GM03348 (cell line): Measurements from ENCODE around the gene JOSD2.

ENCODE experiments used
- DNase-seq: peaks from one replicate; pipeline ENCODE4 v3.0.0; 2012; ENCODE audit warnings: low spot score

JOSD2 gene

DNA sequence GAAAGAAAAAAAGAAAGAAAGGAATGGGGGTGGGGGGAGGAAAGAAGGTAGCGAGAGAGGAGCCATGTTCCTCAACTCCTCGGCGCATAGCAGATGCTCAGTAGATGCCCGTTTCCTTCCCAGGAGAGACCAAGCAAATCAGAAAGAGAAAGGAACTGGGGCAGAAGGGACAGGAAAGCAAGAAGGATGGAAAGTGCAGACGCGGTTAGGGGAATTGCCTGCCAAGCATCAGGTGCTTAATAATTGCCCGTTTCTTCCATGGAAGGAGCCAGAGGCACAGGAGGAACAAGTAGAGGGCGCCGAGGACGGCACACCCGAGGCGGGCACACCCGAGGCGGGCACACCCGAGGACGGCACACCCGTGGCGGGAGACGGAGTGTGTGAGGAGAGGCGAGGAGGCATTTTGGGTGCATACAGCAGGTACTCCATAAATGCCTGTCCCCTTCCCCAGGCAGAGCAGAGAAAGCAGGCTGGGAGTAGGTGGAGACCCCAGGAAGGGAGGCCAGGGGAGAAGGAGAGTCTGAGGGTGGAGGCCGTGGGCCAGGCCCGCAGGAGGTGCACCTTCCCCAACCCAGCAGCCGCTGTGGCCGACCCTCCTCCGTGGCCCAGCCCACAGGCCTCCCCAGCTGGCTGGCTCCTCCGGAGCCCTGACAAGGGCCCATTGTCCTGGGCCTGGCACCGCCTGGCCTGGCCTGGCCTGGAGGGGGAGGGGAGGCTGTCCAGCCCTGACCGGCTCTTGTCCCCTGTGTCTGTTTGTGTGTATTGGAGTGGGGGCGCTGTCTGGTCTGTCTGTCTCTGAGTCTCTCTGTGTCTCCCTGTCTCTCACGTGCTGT, 14.6 kb downstream of the JOSD2 start:
- DNase-seq = no peak

DNA sequence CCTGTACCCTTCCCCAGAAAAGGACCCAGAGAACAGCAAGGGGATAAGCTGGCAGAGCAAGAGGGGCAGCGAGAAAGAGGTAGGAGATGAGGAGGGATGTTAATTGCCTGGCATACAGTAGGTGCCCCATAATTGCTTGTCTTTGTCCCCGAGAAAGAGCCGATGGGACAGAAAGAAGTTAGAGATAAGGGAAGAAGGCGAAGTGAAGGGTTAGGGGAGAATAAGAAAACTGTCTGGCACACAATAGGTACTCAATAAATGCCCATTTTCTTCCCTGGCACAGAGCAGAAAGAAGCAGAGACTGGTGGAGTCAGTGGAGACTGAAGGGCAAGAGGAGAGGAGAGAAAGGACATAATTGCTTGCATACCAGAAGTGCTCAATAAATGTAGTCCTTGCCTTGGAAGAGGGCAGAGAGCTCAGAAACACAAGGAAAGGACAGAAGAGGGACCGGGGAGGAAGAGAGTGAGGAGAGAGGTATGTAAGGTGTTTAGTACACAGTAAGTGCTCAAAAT, 15.9 kb downstream of the JOSD2 start:
- DNase-seq = no peak

DNA sequence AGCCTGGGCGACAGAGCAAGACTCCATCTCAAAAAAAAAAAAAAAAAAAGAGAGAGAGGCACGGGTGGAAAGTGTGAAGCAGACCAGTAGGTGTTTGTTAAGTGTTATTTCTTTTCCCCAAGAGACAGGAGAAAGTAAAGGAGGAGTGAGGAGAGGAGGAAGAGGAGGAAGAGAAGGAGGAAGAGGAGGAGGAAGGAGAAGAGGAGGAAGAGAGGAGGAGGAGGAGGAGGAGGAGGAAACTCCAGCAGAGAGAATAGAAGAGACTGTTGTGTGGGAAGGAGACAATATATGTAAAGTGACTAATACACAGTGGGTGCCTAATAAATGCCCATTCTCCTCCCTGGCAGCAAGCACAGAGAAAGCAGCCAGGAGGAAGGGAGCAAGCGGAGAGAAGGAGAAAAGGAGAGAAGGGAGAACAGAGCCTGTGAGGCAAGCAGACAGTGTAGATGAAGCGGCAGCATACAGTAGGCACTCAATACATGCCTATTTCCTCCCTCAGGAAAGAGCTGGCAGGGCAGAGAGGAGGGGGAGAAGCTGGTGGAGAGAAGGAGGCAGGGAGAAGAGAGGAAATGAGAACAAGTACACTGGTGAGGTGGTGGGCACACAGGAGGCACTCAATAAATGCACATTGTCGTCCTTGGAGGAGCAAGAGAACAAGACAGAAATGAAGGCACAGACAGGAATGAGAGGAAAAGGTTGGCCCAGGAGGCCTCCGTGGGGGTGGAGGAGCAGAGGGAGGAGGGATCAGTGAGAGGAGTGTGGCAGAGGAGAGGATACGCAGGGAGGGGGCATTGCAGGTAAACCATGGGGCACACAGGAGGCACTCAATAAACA, 16.6 kb downstream of the JOSD2 start:
- no peak for DNase-seq

DNA sequence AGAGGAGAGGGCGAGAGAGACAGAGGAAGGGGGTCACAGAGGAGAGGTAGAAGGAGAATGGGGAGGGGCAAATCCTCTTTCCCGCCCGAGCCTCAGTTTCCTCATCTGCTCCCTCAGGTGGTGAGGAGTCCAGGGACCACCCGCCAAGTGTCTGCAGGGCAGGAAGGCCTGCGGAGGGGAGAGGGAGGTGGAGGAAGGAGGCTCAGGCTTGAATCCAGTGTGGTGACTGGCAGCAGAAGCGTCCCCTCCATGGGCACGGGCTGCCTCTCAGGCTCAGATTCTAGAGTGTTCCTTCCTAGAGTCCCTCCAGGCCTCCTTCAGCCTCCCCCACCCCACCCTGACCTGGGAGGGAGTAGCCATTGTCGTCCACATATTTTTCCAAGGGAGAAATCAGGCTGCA, 17.8 kb downstream of the JOSD2 start:
- no peak for DNase-seq

DNA sequence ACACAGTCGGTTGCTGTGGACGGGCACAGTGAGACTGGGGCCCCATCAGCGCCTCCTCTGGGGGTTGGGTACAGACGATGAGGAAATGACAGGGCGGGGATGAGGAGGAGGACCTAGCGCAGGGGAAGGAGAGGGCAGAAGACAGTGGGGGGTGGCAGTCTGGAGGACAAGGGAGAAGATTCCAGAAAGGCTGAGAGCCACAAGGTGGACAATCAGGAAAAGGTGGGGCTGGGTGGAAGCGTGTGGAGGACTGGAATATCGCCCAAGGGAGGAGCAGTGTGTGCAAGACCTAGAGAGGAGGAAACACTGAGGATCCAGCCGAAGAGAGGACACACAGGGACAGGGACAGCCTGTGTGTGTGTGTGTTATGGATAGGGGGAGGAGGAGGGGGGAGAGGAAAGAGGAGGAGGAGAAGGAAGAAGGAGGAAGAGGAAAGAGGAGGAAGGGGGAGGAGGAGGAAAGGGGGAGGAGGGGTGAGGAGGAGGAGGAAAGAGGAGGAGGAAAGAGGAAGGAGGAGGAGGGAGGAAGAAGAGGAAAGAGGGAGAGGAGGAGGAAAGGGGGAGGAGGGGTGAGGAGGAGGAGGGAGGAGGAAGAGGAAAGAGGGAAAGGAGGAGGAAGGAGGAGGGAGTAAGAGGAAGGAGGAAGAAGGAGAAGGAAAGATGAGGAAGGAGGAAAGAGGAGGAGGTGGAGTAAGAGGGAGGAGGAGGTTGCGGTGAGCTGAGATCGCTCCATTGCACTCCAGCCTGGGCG, 18.5 kb downstream of the JOSD2 start:
- no peak for DNase-seq

DNA sequence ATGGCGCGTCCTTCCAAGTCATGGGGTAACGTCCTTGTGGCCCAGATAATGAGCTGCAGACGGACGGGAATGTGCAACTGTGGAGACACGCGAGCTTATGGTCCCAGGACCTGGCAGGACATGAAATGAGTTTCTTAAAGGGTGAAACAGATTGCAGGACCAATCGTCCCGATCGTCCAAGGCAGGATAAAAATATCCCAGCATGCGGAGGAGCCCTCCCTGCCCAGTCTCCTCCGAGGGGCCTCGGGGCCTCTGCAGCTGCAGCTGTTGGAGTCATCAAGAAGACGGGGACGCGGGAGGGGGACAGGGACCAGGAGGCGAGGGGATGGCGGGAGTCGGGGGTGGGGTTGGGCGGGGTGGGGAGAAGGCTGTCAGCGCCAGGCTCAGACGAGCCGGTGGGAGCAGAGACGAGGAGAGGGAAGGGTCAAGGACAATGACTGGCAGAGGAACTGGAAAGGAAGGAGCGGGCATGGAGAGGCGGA, 20.0 kb downstream of the JOSD2 start:
- DNase-seq = no peak

DNA sequence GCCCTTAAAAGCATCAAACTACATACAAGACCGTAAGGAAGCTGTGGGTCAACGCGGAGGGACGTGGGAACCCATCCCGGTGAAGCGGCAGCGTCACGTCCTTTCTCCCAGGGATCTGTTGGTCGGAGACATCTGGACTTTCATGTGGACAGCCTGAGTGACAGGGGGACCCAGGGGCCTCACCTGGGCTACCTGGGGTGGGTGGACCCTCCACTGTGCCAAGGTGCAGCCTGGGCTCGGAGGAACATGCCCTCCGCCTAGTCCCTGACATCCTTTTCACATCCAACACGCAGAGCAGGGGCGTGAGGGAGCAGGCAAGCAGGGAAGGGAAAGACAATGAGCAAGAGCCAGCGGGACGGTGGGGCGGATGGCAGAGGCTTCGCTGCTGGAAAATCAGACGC, 20.6 kb downstream of the JOSD2 start:
- no peak for DNase-seq

DNA sequence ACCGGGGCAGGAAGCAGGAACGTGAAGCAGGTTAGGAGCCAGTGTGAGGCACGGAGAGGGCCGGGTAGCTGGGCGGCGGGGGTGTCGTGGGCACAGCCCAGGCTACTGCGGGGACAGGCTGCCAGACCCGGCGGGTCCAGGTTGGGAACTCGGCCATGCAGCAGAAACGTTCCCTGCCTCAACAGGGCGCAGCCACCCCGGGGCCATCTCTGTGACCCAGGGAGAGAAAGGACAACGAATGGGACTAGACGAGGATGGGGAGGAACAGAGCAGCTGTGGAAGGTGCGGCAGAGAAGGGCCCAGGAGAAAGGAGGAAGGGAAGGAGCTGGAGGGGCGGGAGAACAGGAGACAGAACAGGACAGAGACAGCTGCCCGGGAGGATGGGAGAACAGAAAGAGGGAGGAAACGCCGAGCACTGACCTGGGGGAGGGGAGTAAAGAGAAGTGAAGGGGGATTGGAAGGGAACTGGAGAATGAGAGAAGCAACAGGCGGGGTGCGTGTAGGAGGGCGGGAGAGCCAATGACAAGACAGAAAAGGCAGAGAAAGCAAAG, 21.5 kb downstream of the JOSD2 start:
- DNase-seq = no peak

DNA sequence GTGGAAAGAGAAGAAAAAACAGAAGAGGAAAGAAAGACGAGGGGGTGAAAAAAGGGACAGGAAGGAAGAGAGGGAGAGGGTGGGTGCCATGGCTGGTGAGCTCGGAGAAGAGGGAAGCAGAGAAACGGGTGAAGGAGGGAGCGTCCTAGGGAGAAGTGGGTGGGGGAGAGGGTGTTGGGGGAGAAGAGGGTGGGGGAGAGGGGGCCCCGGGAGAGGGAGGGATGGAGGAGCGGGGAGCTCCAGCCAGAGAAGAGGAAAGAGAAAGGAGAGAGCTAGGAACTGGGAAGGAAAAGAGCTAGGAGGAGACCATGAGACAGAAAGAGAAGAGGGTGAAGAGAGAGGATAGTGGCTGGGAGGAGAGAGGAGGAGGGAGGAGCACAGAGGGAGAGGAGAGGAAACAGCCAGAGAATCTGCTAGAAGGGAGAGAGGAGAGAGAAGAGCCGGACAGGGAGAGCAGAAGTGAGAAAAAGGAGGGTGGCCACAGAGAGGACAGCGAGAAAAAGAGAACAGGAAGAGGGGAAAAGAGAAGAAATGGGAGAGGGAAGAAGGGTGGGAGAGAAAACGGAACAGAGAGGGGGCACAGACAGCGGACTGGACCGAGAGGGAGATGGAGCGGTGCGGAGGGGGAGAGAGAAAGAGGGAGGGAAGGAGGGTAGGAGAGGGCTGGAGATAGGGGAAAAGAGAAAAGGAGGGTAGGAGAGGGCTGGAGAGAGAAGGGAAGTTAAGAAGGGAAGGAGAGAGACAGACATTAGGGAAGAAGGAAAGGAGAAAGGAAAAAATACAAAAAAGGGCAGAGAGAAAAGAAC, 22.4 kb downstream of the JOSD2 start:
- no peak for DNase-seq

DNA sequence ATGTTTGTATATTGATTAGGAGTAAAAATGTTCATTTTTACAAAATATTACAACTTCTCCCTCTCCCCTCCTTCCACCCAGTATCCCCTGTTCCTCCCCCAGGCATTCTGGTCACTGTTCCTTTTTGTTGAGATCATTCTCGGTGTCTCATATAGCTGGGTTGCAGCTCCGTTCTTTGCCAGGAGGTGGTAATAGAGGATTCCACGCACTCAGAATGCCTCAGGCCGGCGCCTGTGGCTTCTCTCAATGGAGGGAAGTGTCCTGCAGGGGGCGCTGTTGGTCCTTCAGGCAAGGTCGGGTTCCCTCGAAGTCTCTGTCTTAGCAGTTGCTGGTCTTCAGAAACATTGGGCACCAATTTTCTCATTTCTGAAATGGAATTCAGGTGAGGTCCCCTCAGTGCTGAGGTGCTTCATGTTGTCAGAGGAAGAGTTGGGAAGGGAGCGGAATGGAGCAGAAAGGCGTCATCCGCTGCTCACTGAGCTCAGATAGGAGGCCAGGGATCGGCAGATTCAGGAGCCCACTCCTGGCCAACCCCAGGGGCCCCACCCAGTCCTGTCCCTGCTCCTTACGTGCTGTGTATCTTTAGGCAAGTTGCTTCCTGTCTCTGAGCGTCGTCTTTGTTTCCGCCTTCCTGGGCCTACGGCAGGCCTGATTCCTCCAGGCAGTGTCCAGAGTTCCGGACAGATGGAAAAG, 24.0 kb downstream of the JOSD2 start:
- DNase-seq = no peak

DNA sequence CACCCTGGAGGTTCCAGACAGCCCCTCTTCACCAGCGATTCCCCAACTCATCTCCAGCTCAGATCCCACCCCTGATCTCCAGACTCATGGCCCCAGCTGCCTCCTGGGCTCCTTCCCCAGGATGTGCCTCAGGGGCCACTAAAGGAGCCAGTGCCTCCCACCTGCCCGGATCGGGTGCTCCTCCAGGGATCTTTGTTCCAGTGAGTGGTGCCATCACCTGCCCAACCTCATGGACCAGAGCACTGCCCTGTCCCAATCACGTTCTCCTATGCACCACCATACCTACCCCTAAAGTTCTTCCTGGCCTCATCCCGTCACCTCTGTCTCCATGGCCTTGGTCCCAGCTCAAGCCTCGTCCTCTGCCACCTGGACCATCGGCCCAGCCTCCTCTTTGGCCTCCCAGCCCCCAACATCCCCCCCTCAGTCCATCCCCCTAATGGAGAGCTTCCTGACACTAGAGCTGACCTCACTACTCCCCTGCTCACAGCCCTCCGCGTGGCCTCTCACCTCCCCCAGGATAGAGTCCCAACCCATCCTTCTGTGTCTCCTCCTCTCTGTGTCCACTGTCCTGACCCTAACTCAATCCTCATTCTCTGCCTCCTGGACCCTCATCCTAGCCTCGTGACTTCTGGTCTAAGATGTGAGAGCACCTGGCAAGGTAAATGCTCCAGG, 25.6 kb downstream of the JOSD2 start:
- DNase-seq = no peak

DNA sequence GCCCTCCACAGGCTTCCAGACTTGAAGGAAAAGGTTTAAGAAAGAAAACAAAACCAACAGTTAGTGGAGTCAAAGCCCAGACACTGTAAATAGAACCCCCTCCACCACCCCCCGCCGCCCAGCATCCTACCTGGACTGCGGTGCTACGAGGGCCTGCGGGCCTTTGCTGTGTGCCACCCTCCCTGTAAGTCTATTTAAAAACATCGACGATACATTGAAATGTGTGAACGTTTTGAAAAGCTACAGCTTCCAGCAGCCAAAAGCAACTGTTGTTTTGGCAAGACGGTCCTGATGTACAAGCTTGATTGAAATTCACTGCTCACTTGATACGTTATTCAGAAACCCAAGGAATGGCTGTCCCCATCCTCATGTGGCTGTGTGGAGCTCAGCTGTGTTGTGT, 28.1 kb downstream of the JOSD2 start:
- DNase-seq = no peak

DNA sequence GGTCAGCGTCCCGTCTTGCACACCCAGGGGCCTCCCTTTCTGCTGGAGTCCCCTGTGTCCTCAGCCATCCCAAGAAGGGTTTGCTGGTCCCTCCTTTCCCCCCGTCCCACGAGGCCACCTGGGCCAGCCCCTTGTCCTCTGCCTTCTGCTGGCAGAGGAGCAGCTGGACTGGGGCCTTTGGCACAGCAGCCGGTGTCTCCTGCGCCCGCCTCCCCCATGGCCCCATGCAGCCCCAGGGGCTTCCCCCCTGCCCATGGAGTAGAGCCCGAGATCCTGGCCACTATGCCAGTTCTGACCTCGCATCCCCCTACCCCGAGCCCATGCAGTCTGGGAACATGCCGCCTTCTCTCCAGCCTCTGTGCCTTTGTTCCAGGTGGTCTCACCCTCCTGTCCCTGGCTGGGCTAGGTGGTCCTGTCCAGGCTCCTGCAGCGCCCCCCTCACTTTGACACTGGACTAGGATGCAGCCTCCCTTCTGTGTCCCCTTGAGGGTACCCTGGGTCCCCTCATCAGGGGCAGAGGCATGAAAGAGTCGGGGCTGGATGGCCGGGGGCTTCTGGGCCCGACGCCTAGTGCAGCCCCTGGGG, 28.6 kb downstream of the JOSD2 start:
- no peak for DNase-seq

DNA sequence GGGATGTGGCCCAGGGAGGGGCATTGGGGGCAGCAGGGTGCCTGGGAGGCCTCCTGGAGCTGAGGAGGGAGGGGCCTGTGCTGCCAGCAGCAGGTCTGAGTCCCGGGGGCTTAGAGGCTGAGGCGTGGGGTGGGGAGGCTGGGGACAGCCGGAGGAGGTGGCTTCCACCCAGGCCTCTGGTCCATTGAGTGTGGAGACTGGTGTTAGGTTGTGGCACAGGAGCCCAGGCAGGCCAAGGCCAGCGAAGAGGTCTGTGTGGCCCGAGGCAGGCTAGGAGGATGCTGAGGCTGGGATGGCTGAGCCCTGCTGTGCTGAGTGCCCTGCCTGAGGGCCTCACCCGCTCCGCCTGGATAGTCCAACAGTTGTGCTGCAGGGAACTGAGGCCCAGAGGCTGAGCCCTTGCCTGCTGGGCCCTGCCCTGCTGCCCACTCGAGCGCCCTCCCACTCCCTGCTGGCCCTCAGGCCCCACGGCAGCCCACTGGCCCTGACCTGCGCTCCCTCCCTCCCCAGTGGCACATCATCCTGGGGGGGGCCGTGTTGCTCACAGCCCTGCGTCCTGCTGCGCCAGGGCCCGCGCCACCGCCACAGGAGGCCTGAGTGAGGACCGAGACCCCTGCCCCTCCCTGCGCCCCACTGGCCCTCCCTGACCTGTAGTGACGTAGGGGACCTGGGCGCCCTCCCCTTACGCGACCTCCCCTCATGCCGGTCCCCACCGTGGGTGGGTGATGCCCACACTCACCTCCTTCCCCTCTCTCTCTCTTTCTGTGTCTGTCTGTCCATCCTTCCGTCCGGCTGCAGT, 29.4 kb downstream of the JOSD2 start:
- DNase-seq = no peak

DNA sequence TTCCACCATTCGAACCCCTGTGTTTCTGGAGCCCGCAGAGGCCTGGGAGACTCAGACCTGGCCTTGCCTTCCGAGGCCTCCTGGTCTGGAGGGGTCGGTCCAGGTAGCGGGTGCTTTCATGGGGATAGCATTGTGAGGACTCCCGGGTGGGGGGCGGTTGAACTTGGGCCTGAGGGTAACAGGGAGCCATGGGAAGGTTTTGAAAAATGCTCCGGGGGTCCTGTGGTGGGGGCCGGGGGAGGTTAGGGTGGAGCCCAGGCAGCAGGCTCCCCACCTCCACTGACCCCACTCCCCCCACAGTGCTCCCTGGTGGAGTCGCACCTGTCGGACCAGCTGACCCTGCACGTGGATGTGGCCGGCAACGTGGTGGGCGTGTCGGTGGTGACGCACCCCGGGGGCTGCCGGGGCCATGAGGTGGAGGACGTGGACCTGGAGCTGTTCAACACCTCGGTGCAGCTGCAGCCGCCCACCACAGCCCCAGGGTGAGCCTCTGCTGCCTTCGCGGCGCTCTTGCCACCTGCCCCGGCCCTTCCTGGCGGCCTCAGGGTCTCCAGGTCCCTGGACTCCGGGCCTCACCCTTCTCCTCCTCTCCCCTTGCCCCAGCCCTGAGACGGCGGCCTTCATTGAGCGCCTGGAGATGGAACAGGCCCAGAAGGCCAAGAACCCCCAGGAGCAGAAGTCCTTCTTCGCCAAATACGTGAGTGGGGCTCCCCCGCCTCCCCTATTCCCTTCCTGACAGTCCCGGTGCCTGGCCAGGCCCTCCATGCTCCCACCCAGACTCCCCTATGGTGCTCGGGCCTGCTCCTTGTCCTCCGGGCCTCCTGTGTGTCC, 30.5 kb downstream of the JOSD2 start:
- no peak for DNase-seq

DNA sequence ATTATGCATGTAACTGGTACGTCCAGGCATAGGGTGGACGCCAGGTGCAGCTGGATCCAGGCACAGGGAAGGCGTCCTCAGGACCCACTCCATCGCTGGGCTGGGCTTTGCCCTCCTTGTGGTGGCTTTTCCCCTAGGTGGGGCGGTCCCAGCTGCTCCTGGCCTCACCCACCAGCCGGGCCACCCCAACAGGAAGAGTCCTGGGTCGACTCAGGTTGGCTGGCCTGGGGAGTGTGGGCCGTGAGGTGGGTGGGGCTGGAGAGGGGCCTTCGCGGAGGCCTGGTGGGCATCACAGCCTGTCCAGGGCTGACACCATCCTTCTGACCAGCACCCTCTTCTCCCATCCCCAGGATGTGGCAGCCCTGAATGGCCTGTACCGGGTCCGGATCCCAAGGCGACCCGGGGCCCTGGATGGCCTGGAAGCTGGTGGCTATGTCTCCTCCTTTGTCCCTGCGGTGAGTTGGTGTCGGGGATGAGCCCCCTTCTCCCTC, 31.2 kb downstream of the JOSD2 start:
- no peak for DNase-seq

DNA sequence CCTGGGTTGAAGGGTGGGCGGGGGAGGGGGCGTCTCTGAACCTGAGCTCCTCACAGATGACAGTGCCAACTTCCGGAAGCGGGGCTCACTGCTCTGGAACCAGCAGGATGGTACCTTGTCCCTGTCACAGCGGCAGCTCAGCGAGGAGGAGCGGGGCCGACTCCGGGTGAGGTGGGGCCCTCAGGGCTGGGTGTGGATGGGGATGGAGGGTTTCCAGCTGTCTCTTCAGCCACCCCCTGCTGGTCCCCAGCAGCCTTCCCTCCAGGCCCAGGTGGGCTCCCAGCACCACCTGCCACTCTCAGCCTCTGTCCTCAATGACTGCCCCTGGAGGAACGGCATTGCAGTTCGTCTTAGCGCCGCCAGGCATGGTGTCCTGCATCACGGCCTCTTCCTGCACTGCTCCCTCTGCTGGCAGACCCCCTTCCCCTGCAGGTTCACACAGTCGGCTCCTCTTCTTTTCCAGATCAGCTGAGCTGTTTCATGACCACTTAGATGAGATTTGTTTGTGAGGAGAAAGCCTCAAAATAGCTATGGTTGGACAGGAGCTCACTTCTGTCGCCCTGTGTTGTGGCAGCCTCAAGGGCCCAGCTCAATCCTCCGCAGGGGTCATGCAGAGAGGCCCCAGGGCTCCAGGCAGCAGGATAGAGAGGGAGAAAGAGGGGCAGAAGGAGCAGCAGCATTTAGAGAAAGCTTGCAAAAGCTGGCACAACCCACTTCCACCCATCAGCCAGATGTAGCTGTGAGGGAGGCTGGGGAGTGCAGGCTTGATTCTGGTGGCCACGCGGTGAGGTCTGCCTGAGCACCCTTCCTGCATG, 31.9 kb downstream of the JOSD2 start:
- peak; percentile 49 for DNase-seq
